HG03039 (cell line): Measurements from ENCODE around the gene SYT1.
"Not testable (repeated sequence)": the region's sequence is repeated elsewhere in the genome, so short reads cannot be mapped to it uniquely, and the experiment has no call there.

Experiments used
- ATAC-seq: cut with Tn5 transposase; IDR thresholded peaks from one replicate; pipeline ENCODE4 v1.9.1; 2021; ENCODE audit warnings: mild to moderate bottlenecking, moderate library complexity; ENCODE audit not compliant: unreplicated experiment

Gene SYT1

DNA sequence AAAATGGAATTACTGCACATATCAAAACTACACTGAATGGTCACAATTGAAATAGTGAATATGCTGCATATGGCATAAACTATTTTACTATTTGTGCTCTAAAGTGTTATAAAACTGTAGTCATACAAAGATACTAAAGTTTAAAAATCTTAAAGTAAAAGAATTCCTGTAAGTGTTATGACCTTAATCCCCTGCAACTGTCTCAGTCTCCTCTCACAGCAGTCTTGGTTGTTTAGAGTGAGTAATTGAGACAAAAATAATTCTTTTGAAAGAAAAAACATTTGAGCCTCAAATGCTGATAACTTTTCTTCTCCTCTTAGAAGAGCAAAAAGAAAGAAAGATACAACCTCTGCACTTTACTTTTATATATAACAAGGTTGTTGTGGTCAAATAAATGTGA lies 99.9 kb downstream of the SYT1 start:
- ATAC-seq = no peak

- no peak for ATAC-seq
Observed at GRCh38 chr12:78966062-78966461, 101.5 kb downstream of the SYT1 start.

GRCh38 chr12:78966926-78967325 lies 102.4 kb downstream of the SYT1 start:
- no peak for ATAC-seq

DNA sequence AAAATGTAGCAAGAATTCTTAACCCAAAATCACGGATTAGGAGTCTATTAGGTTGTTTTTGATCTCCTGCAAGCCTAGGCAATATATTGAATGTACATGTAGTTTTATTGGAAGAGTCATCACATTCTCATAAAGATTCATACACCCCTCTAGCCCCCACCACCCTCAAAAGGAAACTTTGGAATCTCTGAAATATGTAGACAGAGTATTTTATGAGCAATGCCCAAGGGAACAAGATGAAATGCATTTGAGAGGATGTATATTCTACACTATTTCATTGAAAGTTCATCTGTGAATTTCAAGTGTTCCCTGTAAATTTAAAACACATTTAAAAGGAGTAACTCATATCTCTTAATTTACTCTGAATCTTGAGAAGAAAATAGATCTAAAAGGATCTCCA lies 103.7 kb downstream of the SYT1 start:
- no peak for ATAC-seq

GRCh38 chr12:78970041-78970440 lies 105.5 kb downstream of the SYT1 start:
- ATAC-seq = no peak

DNA sequence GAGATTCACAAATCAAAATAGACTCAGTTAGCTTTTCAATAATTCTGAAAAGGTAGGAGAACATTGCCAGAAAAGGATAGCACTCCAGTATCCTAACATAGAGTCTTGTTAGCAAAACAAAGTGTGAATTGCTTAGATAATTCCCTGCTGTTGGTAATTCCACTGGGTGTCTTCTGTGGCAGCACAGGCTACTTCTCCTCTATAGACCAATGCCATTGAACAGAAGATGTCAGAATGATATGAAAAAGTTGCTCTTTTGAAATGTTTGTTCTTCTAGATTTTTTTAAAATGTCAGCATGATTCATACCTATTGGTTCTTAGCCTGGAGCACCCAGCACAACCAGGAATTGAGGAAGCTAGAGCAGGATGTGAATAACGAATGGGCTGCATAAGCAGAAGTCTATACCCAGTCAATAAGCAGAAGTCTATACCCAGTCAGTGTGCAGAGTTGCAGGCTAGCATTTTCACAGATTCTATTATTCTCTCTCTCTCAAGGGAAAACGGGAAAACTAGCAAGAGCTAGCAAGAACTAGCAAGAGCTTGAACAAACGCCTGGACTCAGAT lies 112.8 kb downstream of the SYT1 start:
- ATAC-seq = no peak

GRCh38 chr12:78994168-78994791 lies 129.7 kb downstream of the SYT1 start:
- ATAC-seq = no peak

GRCh38 chr12:79000501-79000900 lies 135.9 kb downstream of the SYT1 start:
- ATAC-seq = no peak

DNA sequence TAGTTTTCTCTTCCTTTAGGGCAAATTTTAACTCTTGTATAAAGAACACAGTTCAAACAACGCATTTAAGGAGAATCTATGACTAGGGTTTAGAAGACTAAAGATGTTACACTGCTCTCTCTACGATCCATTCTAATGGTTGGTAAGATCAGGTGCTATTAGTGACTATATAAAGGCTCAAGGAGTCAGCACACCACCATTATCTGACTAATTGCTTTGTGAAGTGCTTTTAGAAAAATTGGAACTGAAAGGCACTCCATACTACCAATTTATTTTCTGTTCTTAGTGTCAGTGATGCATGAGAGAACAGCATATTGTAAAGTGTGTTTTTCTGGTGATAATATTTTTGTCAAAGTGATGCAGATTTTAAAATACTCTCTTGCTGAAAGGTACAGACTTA lies 136.8 kb downstream of the SYT1 start:
- no peak for ATAC-seq

- no peak for ATAC-seq
Observed at GRCh38 chr12:79006306-79006705, 141.7 kb downstream of the SYT1 start.

GRCh38 chr12:79008591-79008990 lies 144.0 kb downstream of the SYT1 start:
- ATAC-seq = no peak

DNA sequence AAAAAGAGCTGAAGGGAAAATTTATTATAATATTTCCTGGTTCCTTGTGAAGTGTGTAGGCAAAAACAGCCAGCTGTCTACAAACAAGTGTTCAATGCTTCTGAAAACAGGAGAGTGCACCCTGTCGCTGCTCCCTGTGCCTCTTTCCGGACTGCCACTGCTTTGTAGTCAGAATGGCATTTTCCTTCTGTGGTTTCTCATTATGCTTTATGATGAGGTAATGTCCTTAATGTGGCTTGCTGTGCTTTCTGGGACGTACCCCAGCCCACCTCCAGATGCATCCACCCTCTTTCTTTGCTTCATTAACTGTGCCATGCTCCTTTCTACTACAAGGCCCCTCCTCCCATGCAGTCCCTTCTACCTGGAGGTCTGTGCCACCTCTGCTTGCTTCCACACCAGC lies 148.1 kb downstream of the SYT1 start:
- no peak for ATAC-seq

- ATAC-seq = no peak
Observed at GRCh38 chr12:79016181-79016580, 151.6 kb downstream of the SYT1 start.

- ATAC-seq = no peak
Observed at GRCh38 chr12:79019672-79020071, 155.1 kb downstream of the SYT1 start.

- ATAC-seq = no peak
Observed at GRCh38 chr12:79020106-79020505, 155.5 kb downstream of the SYT1 start.

- ATAC-seq = no peak
Observed at GRCh38 chr12:79021021-79021420, 156.4 kb downstream of the SYT1 start.

- no peak for ATAC-seq
Observed at GRCh38 chr12:79023261-79023660, 158.7 kb downstream of the SYT1 start.

DNA sequence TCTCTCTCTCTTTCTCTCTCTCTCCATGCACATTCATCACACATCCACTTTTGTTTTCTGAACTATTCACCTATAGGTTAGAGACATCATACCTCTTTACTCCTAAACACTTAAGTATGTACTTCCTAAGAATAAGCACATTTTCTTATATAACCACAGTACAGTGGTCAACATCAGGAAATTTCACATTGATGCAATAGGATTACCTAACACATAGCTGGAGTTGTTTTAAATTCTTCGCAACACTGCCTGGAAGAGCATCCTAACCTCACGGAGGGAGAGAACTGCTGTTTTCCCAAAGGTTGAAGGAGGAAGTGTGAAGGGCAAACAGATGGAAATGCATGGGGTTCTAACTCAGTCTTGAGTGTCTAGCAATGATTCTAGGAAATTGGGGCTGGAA lies 159.2 kb downstream of the SYT1 start:
- ATAC-seq = no peak

- no peak for ATAC-seq
Observed at GRCh38 chr12:79033788-79034187, 169.2 kb downstream of the SYT1 start.

DNA sequence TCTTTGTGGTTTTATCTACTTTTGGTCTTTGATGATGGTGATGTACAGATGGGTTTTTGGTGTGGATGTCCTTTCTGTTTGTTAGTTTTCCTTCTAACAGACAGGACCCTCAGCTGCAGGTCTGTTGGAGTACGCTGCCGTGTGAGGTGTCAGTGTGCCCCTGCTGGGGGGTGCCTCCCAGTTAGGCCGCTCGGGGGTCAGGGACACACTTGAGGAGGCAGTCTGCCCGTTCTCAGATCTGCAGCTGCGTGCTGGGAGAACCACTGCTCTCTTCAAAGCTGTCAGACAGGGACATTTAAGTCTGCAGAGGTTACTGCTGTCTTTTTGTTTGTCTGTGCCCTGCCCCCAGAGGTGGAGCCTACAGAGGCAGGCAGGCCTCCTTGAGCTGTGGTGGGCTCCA lies 180.2 kb downstream of the SYT1 start:
- not testable (repeated sequence) for ATAC-seq

DNA sequence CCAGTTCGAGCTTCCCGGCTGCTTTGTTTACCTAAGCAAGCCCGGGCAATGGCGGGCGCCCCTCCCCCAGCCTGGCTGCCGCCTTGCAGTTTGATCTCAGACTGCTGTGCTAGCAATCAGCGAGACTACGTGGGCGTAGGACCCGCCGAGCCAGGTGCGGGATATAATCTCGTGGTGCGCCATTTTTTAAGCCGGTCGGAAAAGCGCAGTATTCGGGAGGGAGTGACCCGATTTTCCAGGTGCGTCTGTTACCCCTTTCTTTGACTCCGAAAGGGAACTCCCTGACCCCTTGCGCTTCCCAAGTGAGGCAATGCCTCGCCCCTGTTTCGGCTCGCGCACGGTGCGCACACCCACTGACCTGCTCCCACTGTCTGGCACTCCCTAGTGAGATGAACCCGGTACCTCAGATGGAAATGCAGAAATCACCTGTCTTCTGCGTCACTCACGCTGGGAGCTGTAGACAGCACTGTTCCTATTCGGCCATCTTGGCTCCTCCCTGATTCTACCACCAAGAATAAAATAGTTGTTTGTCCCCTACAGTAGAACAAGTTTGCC lies 180.7 kb downstream of the SYT1 start:
- ATAC-seq = not testable (repeated sequence)

GRCh38 chr12:79046021-79046420 lies 181.4 kb downstream of the SYT1 start:
- ATAC-seq = no peak

DNA sequence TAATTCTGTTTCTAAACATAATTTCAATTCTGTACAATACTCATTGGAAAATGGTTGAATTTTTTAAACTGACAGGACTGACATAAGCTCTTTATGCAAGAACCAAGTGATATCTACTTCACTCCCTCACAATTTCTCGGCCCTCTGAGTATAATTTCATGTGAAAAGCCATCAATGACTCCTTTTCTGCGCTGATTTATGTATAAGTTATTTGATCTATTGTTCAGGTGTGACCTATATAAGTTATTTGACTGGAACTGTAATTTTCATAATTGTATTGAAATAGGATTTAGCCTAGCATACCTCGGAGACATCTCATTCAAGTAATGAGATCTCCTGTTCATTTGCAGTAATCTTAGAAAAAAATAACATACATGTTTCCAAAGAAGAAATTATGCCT lies 184.4 kb downstream of the SYT1 start:
- no peak for ATAC-seq
